Loucy (cell line): ENCODE results near the gene SLC15A1.

Experiments
- CTCF ChIP-seq: fragments of 200-600 bp; sonication (generic); conservative IDR thresholded peaks from 2 replicates; pipeline ENCODE4 v1.5.1; 2014; ENCODE audit warnings: mild to moderate bottlenecking, antibody characterized with exemption, low read length
- EZH2phosphoT487 ChIP-seq: fragments of 200-600 bp; IDR thresholded peaks from 2 replicates; pipeline ENCODE4 v1.6.1; 2018; ENCODE audit warnings: antibody characterized with exemption, mild to moderate bottlenecking, moderate library complexity, borderline replicate concordance

- no peak for TF ChIP-seq CTCF
- TF ChIP-seq EZH2phosphoT487 = no peak
Observed at GRCh38 chr13:98761126-98761985, 8.9 kb upstream of the SLC15A1 start.
